CD4-positive, alpha-beta memory T cell (primary cell): Measurements from ENCODE around the gene ZFAND2A. TPM values are rescaled to one million over a fixed set of nuclear protein-coding genes. Genes with fewer than 3 reads are reported as not detected.
"Not testable (repeated sequence)": the region's sequence is repeated elsewhere in the genome, so short reads cannot be mapped to it uniquely, and the experiment has no call there.

Experiments
- CTCF ChIA-PET: fragments of 350-600 bp; sonication (Branson Sonifier 250); formaldehyde crosslinking; loops from one replicate; lab custom pipeline; 2021; ENCODE audit warnings: inconsistent platforms; ENCODE audit not compliant: partially characterized antibody; lab: Charles Lee
- POLR2A ChIA-PET: fragments of 350-600 bp; sonication (Branson Sonifier 250); formaldehyde crosslinking; loops from one replicate; lab custom pipeline; 2021; ENCODE audit not compliant: partially characterized antibody; lab: Charles Lee
- DNase-seq, 5 donors: peaks; one replicate each; pipeline versions ENCODE4 v3.0.0 to v3.0.0-alpha.2; 2020 to 2022; ENCODE audit warnings: mixed read lengths in 1 of 5
- H3K27ac ChIP-seq: one replicate; pipeline ENCODE4 v1.7.0; 2013; ENCODE audit warnings: low read depth, low read length
- H3K27me3 ChIP-seq: 2 replicates; pipeline ENCODE4 v1.7.0; 2013; ENCODE audit warnings: mild to moderate bottlenecking, low read length, moderate library complexity; ENCODE audit not compliant: insufficient read depth
- H3K36me3 ChIP-seq: 2 replicates; pipeline ENCODE4 v1.7.0; 2013; ENCODE audit warnings: mild to moderate bottlenecking, low read length, moderate library complexity; ENCODE audit not compliant: insufficient read depth
- H3K4me1 ChIP-seq: 2 replicates; pipeline ENCODE4 v1.7.0; 2013; ENCODE audit warnings: mild to moderate bottlenecking, low read length, moderate library complexity; ENCODE audit not compliant: insufficient read depth
- H3K4me3 ChIP-seq, 2 donors: one replicate each; pipeline ENCODE4 v1.7.0; 2013; ENCODE audit warnings: low read length in 2 of 2, mild to moderate bottlenecking in 1 of 2
- H3K9me3 ChIP-seq, 2 donors: one replicate each; pipeline ENCODE4 v1.7.0; 2013; ENCODE audit warnings: low read length in 2 of 2, control low read depth in 1 of 2; ENCODE audit not compliant: control insufficient read depth in 1 of 2
- H3K27ac Mint-ChIP-seq, 7 donors: one replicate each; pipeline ENCODE4 v1.8.0; 2020 to 2021; ENCODE audit warnings: mixed read lengths in 7 of 7, mild to moderate bottlenecking in 6 of 7, inconsistent platforms in 3 of 7, moderate library complexity in 3 of 7
- H3K27me3 Mint-ChIP-seq, 2 donors: one replicate each; pipeline ENCODE4 v1.8.0; 2020 to 2021; ENCODE audit warnings: mixed read lengths in 2 of 2
- H3K36me3 Mint-ChIP-seq, 2 donors: one replicate each; pipeline ENCODE4 v1.8.0; 2020 to 2021; ENCODE audit warnings: mixed read lengths in 2 of 2, inconsistent platforms in 1 of 2, mild to moderate bottlenecking in 1 of 2
- H3K4me1 Mint-ChIP-seq, 4 donors: one replicate each; pipeline ENCODE4 v1.8.0; 2020 to 2021; ENCODE audit warnings: mixed read lengths in 4 of 4, mild to moderate bottlenecking in 1 of 4
- H3K4me3 Mint-ChIP-seq, 8 donors: one replicate each; pipeline ENCODE4 v1.8.0; 2020 to 2021; ENCODE audit warnings: mixed read lengths in 8 of 8, mild to moderate bottlenecking in 7 of 8, moderate library complexity in 6 of 8, inconsistent platforms in 3 of 8
- H3K9me3 Mint-ChIP-seq, 8 donors: one replicate each; pipeline ENCODE4 v1.8.0; 2020 to 2021; ENCODE audit warnings: mixed read lengths in 8 of 8, mild to moderate bottlenecking in 5 of 8, inconsistent platforms in 3 of 8, moderate library complexity in 1 of 8
- intact Hi-C: fragments of 100-400 bp; cut with micrococcal nuclease; formaldehyde crosslinking; loops from one replicate; pipeline ENCODE4 v1.15.1; 2023
- polyA plus RNA-seq, 2 donors: library from polyadenylated mRNA; unstranded; fragments of 300-500 nt; fragmentation: Illumina TruSeq; gene quantifications; one replicate each; pipeline ENCODE4 v1.2.3, GENCODE V29; 2021
- total RNA-seq, 2 experiments: library from RNA; stranded (reverse); gene quantifications; one replicate each; pipeline ENCODE4 v1.2.3, GENCODE V29; 2021

ZFAND2A gene
- total and polyA plus RNA-seq, 4 experiments from 2014 or later = 30.9 to 60.7 (median 37.1) TPM

DNA sequence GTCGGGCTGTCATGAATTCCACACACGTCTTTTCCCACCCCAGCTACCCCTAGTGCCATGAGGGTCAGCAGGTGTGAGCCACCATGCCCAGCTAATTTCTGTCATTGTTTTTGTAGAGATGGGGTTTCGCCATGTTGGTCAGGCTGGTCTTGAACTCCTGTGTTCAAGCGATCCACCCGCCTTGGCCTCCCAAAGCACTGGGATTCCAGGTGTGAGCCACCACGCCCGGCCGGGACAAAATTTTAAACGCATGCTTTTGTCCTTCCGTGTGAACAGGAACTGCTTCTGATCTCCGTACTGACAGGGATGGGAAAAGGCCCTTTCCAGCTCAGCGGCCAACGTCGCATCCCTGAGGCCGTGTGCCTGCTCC lies 15.6 kb upstream of the ZFAND2A start:
- ChIA-PET CTCF (interaction anchor here (0.6 to 3.5 kb wide), 20 partner anchors 8 to 272 kb away, joined by 3 to 24 read pairs (median 5); partner anchors contain the start of genes GPER1 and ZFAND2A), POLR2A (interaction anchor here (1.4 kb wide), 1 partner anchor 15 kb away, joined by 4 read pairs; the partner anchor contains the start of gene ZFAND2A)
- Histone ChIP-seq H3K36me3 (no peaks in the 10 kb centered on the region), H3K9me3 (no peaks in the 10 kb centered on the region), H3K4me1 (peaks cover 11% of the 10 kb centered on the region), H3K27ac (no peak overlapping the region), H3K4me3 (no peak overlapping the region), H3K27me3 (no peaks in the 10 kb centered on the region)
- H3K9me3 Mint-ChIP-seq = peaks cover 0 to 6% (median 0%) of the 10 kb centered on the region in 8 donors
- H3K27me3 Mint-ChIP-seq = peaks cover 3 to 6% of the 10 kb centered on the region in 2 donors
- H3K4me1 Mint-ChIP-seq = peaks cover 6 to 19% (median 11%) of the 10 kb centered on the region in 4 donors
- H3K27ac Mint-ChIP-seq = no peak overlapping the region
- no peak for DNase-seq
- peak overlapping the region in 3 of 8 donors; percentile 20 to 83 (median 31) for H3K4me3 Mint-ChIP-seq
- intact Hi-C loops = no loop called here
- no peaks in the 10 kb centered on the region for H3K36me3 Mint-ChIP-seq

DNA sequence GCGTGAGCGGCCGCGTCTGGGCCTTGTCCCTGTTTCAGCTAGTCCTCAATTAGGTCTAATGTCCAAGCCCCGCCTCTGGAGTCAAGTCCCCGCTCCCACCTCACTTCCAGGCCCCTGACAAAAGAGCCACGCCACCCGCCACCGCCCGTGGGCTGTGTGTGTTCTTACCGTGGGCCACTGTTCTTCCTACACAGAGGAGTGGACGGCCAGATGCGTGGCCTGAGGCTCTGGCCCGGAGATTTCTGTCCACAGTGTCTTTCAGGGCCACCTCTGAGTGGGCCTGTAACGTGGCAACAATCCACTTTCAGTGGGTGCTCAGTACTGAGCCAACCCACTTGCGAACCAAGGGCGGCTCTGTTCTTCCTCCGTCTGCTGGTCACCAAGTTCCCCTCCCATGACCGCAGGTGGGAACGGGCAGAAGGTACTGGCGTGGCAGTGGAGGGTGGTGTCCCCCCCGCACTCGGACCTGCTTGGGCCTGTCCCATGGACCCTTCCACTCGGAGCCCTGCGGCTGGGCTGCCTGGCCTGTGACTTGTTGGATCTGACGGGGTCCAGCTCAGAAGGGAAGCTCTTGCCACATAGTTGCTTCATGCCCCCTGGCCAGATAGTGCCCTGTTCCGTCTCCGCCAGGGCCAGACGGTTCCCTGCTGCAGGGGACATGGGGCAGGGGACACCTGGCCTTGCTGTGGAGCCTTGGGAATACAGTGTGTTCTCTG lies 15.0 kb upstream of the ZFAND2A start:
- Histone ChIP-seq H3K4me3 (no peak overlapping the region), H3K4me1 (peaks cover 12% of the 10 kb centered on the region), H3K9me3 (no peaks in the 10 kb centered on the region), H3K36me3 (no peaks in the 10 kb centered on the region), H3K27ac (no peak overlapping the region), H3K27me3 (no peaks in the 10 kb centered on the region)
- H3K4me3 Mint-ChIP-seq = peak overlapping the region in 2 of 8 donors; percentile 20 to 31
- H3K27ac Mint-ChIP-seq = no peak overlapping the region
- peaks cover 8 to 23% (median 13%) of the 10 kb centered on the region in 4 donors for H3K4me1 Mint-ChIP-seq
- H3K36me3 Mint-ChIP-seq = peaks cover 0 to under 1% of the 10 kb centered on the region in 2 donors
- peaks cover 0 to 6% (median 0%) of the 10 kb centered on the region in 8 donors for H3K9me3 Mint-ChIP-seq
- H3K27me3 Mint-ChIP-seq = peaks cover 0 to 6% of the 10 kb centered on the region in 2 donors
- CTCF ChIA-PET = interaction anchor here (0.6 to 3.5 kb wide), 17 partner anchors 12 to 272 kb away, joined by 3 to 24 read pairs (median 4); partner anchors contain the start of gene GPER1
- POLR2A ChIA-PET = interaction anchor here (1.4 kb wide), 1 partner anchor 15 kb away, joined by 4 read pairs; the partner anchor contains the start of gene ZFAND2A
- intact Hi-C loops = no loop called here
- no peak for DNase-seq

- CTCF ChIA-PET = interaction anchor here (1.0 to 2.0 kb wide), 4 partner anchors 9 to 86 kb away, joined by 3 to 5 read pairs (median 4); partner anchors contain the start of gene GPER1
- Histone ChIP-seq H3K4me3 (no peak overlapping the region), H3K4me1 (peaks cover 21% of the 10 kb centered on the region), H3K36me3 (no peaks in the 10 kb centered on the region), H3K9me3 (no peaks in the 10 kb centered on the region), H3K27ac (no peak overlapping the region), H3K27me3 (no peaks in the 10 kb centered on the region)
- peaks cover 0 to 4% of the 10 kb centered on the region in 2 donors for H3K27me3 Mint-ChIP-seq
- H3K4me3 Mint-ChIP-seq = peak overlapping the region in 1 of 8 donors; percentile 17
- intact Hi-C loops = no loop called here
- peak overlapping the region in 1 of 7 donors; percentile 44 for H3K27ac Mint-ChIP-seq
- no peak for DNase-seq
- H3K9me3 Mint-ChIP-seq = peaks cover 0 to 6% (median 0%) of the 10 kb centered on the region in 8 donors
- H3K4me1 Mint-ChIP-seq = peaks cover 15 to 33% (median 22%) of the 10 kb centered on the region in 4 donors
- POLR2A ChIA-PET = no interaction called here
- peaks cover 0 to 2% of the 10 kb centered on the region in 2 donors for H3K36me3 Mint-ChIP-seq
Measured at GRCh38 chr7:1174002-1174401, 14.0 kb upstream of the ZFAND2A start.

DNA sequence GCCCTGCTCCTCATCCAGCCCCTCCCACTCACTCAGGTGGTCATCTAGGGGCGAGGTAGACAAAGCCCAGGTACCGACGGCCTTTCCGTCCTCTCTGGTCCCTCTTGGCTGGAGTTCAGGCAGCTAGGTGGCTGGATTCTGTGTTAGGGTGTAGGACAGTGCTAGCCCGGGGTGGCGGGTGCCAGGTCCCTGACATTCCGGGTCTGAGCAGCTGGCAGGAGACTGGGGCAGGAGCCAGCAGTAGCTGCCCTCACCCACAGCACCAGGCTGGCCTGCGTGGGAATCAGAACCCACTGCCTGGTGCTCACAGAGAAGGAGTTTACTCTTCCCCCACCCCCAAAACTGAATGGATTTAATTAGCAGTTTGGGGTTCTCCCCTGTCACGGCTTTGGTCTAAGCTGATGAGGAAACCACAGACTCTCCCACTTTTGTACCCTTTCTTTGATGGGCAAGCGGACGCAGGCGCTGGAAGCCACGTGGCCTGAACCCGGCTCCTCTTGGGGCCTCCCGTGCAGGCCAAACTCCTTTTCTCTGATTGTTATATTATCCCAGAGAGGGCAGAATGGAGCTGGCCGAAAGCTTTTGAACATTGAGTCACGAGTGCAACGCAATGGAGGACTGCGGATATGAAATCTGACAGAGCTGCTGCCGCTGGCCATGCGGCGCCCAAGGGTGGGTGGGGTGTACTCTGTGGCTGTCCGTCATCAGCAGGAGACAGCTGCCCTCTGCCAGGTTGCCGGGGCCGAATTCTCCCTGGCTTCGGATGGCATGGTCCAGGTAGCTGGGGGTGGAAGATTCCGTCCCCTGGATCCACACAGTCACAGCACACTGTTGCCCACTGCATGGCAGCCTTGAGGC lies 12.9 kb upstream of the ZFAND2A start:
- Histone ChIP-seq H3K9me3 (no peaks in the 10 kb centered on the region), H3K36me3 (no peaks in the 10 kb centered on the region), H3K4me1 (peaks cover 21% of the 10 kb centered on the region), H3K27ac (no peak overlapping the region), H3K4me3 (no peak overlapping the region), H3K27me3 (no peaks in the 10 kb centered on the region)
- Mint-ChIP-seq H3K36me3 (peaks cover 0 to 2% of the 10 kb centered on the region in 2 donors), H3K4me3 (no peak overlapping the region), H3K9me3 (peaks cover 0 to 1% (median 0%) of the 10 kb centered on the region in 8 donors), H3K4me1 (peaks cover 15 to 34% (median 23%) of the 10 kb centered on the region in 4 donors), H3K27me3 (no peaks in the 10 kb centered on the region), H3K27ac (no peak overlapping the region)
- ChIA-PET POLR2A (interaction anchor here (0.6 kb wide), 1 partner anchor 739 kb away, joined by 3 read pairs; no protein-coding TSS in a partner anchor), CTCF (interaction anchor here (1.0 to 2.0 kb wide), 5 partner anchors 10 to 58 kb away, joined by 3 to 5 read pairs (median 4); no protein-coding TSS in a partner anchor)
- no peak for DNase-seq
- intact Hi-C loops = no loop called here

DNA sequence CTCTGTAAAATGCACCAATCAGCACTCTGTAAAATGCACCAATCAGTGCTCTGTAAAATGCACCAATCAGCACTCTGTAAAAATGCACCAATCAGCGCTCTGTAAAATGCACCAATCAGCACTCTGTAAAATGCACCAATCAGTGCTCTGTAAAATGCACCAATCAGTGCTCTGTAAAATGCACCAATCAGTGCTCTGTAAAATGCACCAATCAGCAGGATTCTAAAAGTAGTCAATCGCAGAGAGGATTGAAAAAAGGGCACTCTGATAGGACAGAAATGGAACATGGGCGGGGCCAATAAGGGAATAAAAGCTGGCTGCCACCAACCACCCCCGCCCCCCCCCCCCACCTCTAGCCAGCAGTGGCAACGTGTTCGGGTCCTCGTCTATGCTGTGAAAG lies 11.5 kb upstream of the ZFAND2A start:
- intact Hi-C loops, H3K27me3 ChIP-seq, H3K27ac ChIP-seq, H3K4me3 ChIP-seq, H3K36me3 ChIP-seq, H3K9me3 ChIP-seq, H3K4me3 Mint-ChIP-seq, H3K36me3 Mint-ChIP-seq, H3K27me3 Mint-ChIP-seq, H3K9me3 Mint-ChIP-seq: not testable (repeated sequence)
- peak in 3 of 5 donors; percentile 19 to 56 (median 32) for DNase-seq
- H3K27ac Mint-ChIP-seq = peak overlapping the region in 1 of 7 donors; percentile 72
- peaks cover 18% of the 10 kb centered on the region for H3K4me1 ChIP-seq
- CTCF ChIA-PET = interaction anchor here (0.8 to 3.0 kb wide), 4 partner anchors 10 to 179 kb away, joined by 3 to 12 read pairs (median 6); no protein-coding TSS in a partner anchor
- POLR2A ChIA-PET = interaction anchor here (1.0 kb wide), 1 partner anchor 11 kb away, joined by 3 read pairs; the partner anchor contains the start of gene ZFAND2A
- H3K4me1 Mint-ChIP-seq = peaks cover 15 to 28% (median 18%) of the 10 kb centered on the region in 4 donors

GRCh38 chr7:1170741-1171501 lies 10.9 kb upstream of the ZFAND2A start:
- DNase-seq = no peak
- H3K27ac Mint-ChIP-seq = peak overlapping the region in 1 of 7 donors; percentile 85
- no peaks in the 10 kb centered on the region for H3K27me3 Mint-ChIP-seq
- H3K4me1 ChIP-seq = peaks cover 12% of the 10 kb centered on the region
- H3K36me3 Mint-ChIP-seq = peaks cover 0 to 2% of the 10 kb centered on the region in 2 donors
- intact Hi-C loops = loop anchor here (1.0 kb wide), 2 partner anchors 11 to 84 kb away; partner anchors contain the start of gene ZFAND2A
- POLR2A ChIA-PET = interaction anchor here (0.9 to 2.4 kb wide), 2 partner anchors 11 to 29 kb away, joined by 3 to 19 read pairs; partner anchors contain the start of gene ZFAND2A
- H3K27me3 ChIP-seq = no peaks in the 10 kb centered on the region
- CTCF ChIA-PET = interaction anchor here (0.7 to 3.0 kb wide), 13 partner anchors 8 to 196 kb away, joined by 3 to 12 read pairs (median 4); partner anchors contain the start of gene GPER1
- no peak overlapping the region for H3K4me3 Mint-ChIP-seq
- H3K36me3 ChIP-seq = no peaks in the 10 kb centered on the region
- H3K9me3 ChIP-seq = no peaks in the 10 kb centered on the region
- H3K4me3 ChIP-seq = no peak overlapping the region
- H3K9me3 Mint-ChIP-seq = no peaks in the 10 kb centered on the region
- H3K4me1 Mint-ChIP-seq = peaks cover 11 to 22% (median 13%) of the 10 kb centered on the region in 4 donors
- H3K27ac ChIP-seq = no peak overlapping the region
